Endothelial cell of umbilical vein (primary cell): Measurements from ENCODE around the gene SULT4A1.

Experiments used
- EZH2 ChIP-seq: IDR thresholded peaks from 2 replicates; pipeline ENCODE4 v1.6.1; 2012; ENCODE audit warnings: borderline replicate concordance, low read depth, mild to moderate bottlenecking, moderate library complexity, low read length, inconsistent platforms; ENCODE audit not compliant: severe bottlenecking
- FOS ChIP-seq: IDR thresholded peaks from 2 replicates; pipeline ENCODE4 v1.6.1; 2011; ENCODE audit warnings: mild to moderate bottlenecking, low read length, moderate library complexity, borderline replicate concordance; ENCODE audit not compliant: insufficient read depth
- POLR2A ChIP-seq: IDR thresholded peaks from 2 replicates; pipeline ENCODE4 v1.6.1; 2012; ENCODE audit warnings: low read depth, mild to moderate bottlenecking, control low read depth, low read length
- POLR2AphosphoS5 ChIP-seq: IDR thresholded peaks from 2 replicates; pipeline ENCODE4 v1.6.1; 2012; ENCODE audit warnings: low read depth, mild to moderate bottlenecking, control low read depth, low read length, moderate library complexity; ENCODE audit not compliant: insufficient read depth
- TF ChIP-seq, protein P1 (sequence below), 2 donors: IDR thresholded peaks; 1 replicate in 1 of 2; 2 replicates in 1 of 2; pipeline ENCODE4 v1.5.1; 2011; ENCODE audit warnings: low read length in 2 of 2, mild to moderate bottlenecking in 2 of 2, moderate library complexity in 2 of 2, control low read depth in 1 of 2, inconsistent platforms in 1 of 2, low read depth in 1 of 2; ENCODE audit not compliant: insufficient read depth in 1 of 2; ENCODE audit errors: extremely low read depth in 1 of 2
- TF ChIP-seq, protein P2 (sequence below): IDR thresholded peaks from 2 replicates; pipeline ENCODE4 v1.6.1; 2011; ENCODE audit not compliant: insufficient read depth, insufficient read length

DNA sequence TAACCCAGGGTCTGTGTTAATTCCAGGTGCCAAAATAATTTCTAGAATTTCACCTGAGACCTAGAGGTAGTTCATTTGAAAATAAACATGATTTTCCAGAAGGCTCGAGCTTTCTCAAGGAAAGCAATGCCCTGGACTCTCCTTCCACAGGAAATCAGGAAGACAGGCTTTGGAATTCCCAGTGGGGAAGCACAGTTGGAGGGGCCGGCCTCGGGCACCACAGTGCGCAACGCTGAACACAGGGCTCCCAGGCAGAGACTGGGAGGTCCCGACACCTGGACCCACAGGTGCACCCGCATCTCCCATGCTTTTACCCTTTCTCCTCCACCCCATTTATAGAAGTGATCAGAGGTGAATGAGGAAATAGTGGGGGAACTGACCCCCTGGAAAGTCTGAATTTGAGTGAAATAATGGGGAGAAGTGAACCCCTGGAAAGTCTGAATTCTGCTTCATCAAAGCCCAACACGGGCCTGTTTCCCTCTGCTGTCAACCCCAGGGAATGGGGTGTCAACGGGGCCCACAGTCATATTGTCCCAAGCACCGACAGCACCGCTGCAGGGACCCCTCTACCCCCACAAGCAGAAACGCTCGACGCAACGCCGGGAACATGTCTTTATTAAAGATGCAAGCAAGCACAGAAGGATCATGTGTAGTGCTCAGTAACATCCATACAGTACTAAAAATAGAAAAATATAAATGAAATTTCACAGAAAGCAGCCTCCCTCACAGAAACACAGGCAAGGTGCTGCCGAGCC, 38.2 kb downstream of the SULT4A1 start:
- TF ChIP-seq, protein P1, sequence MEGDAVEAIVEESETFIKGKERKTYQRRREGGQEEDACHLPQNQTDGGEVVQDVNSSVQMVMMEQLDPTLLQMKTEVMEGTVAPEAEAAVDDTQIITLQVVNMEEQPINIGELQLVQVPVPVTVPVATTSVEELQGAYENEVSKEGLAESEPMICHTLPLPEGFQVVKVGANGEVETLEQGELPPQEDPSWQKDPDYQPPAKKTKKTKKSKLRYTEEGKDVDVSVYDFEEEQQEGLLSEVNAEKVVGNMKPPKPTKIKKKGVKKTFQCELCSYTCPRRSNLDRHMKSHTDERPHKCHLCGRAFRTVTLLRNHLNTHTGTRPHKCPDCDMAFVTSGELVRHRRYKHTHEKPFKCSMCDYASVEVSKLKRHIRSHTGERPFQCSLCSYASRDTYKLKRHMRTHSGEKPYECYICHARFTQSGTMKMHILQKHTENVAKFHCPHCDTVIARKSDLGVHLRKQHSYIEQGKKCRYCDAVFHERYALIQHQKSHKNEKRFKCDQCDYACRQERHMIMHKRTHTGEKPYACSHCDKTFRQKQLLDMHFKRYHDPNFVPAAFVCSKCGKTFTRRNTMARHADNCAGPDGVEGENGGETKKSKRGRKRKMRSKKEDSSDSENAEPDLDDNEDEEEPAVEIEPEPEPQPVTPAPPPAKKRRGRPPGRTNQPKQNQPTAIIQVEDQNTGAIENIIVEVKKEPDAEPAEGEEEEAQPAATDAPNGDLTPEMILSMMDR (IDR thresholded peaks at IDR 0.05; ENCODE audit: extremely low read depth in 1 of 2, insufficient read depth in 1 of 2, low read depth in 1 of 2, low read length in 2 of 2) = no peak
- TF ChIP-seq, protein P2, sequence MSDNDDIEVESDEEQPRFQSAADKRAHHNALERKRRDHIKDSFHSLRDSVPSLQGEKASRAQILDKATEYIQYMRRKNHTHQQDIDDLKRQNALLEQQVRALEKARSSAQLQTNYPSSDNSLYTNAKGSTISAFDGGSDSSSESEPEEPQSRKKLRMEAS = no peak
- TF ChIP-seq POLR2A = no peak
- no peak for TF ChIP-seq EZH2
- TF ChIP-seq FOS = no peak
- TF ChIP-seq POLR2AphosphoS5 = no peak
